ENCODE results near the gene SUSD2. TPM values are rescaled to one million over a fixed set of nuclear protein-coding genes. Genes with fewer than 3 reads are reported as not detected.

SUSD2 gene
- total and polyA plus RNA-seq, 4 donors = 0.14 to 2.5 (median 0.52) TPM

DNA sequence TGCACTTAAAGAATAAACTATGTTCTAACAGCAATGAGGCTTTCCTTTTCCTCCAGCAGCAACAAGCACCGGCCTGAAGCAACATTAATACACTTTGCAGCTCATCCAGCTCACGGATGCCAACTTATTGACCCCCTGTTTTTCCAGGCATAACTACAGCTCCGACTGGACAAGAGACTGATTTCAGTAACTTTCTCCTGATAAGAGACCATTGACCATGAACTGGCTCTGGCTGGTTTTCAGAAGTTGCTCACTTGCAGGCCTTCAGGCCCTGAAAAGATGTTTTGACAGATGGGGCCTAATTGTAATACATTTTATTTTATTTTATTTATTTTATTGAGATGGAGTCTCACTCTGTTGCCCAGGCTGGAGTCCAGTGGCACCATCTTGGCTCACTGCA, 36.1 kb downstream of the SUSD2 start:
- Histone ChIP-seq H3K9ac (ENCODE audit: low read depth in 1 of 2, low read length in 2 of 2) (no peak overlapping the region), H3K36me3 (ENCODE audit: control insufficient read depth in 4 of 4, insufficient read depth in 3 of 4, low read depth in 1 of 4, low read length in 3 of 4) (no peaks in the 10 kb centered on the region), H3K27ac (ENCODE audit: low read depth in 1 of 2, low read length in 2 of 2) (no peak overlapping the region), H3K9me3 (ENCODE audit: control insufficient read depth in 4 of 4, low read length in 3 of 4) (no peaks in the 10 kb centered on the region), H3K4me3 (ENCODE audit: low read depth in 1 of 3, low read length in 3 of 3) (no peak overlapping the region), H3K4me1 (ENCODE audit: control insufficient read depth in 4 of 4, insufficient read depth in 4 of 4, low read length in 3 of 4) (no peaks in the 10 kb centered on the region), H3K27me3 (ENCODE audit: control insufficient read depth in 4 of 4, insufficient read depth in 4 of 4, low read length in 3 of 4) (no peaks in the 10 kb centered on the region)
- no peak for DNase-seq (ENCODE audit: low spot score)
- TF ChIP-seq NR2F2 (IDR thresholded peaks at IDR 0.05) (no peak), FOXA2 (IDR thresholded peaks at IDR 0.05) (no peak), HNF4G (IDR thresholded peaks at IDR 0.05) (no peak), FOXA1 (IDR thresholded peaks at IDR 0.05) (no peak), RXRA (IDR thresholded peaks at IDR 0.05) (no peak), JUND (IDR thresholded peaks at IDR 0.05) (no peak), SP1 (IDR thresholded peaks at IDR 0.05) (no peak), TAF1 (conservative IDR thresholded peaks at IDR 0.05) (no peak), YY1 (IDR thresholded peaks at IDR 0.05) (no peak), EGR1 (IDR thresholded peaks at IDR 0.05; ENCODE audit: low read depth in 2 of 2) (no peak), GABPA (IDR thresholded peaks at IDR 0.05 in 1 of 2, conservative IDR thresholded peaks at IDR 0.05 in 1 of 2) (no peak), HNF4A (conservative IDR thresholded peaks at IDR 0.05) (no peak), RAD21 (IDR thresholded peaks at IDR 0.05) (no peak)
- TF ChIP-seq, protein P1, sequence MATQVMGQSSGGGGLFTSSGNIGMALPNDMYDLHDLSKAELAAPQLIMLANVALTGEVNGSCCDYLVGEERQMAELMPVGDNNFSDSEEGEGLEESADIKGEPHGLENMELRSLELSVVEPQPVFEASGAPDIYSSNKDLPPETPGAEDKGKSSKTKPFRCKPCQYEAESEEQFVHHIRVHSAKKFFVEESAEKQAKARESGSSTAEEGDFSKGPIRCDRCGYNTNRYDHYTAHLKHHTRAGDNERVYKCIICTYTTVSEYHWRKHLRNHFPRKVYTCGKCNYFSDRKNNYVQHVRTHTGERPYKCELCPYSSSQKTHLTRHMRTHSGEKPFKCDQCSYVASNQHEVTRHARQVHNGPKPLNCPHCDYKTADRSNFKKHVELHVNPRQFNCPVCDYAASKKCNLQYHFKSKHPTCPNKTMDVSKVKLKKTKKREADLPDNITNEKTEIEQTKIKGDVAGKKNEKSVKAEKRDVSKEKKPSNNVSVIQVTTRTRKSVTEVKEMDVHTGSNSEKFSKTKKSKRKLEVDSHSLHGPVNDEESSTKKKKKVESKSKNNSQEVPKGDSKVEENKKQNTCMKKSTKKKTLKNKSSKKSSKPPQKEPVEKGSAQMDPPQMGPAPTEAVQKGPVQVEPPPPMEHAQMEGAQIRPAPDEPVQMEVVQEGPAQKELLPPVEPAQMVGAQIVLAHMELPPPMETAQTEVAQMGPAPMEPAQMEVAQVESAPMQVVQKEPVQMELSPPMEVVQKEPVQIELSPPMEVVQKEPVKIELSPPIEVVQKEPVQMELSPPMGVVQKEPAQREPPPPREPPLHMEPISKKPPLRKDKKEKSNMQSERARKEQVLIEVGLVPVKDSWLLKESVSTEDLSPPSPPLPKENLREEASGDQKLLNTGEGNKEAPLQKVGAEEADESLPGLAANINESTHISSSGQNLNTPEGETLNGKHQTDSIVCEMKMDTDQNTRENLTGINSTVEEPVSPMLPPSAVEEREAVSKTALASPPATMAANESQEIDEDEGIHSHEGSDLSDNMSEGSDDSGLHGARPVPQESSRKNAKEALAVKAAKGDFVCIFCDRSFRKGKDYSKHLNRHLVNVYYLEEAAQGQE (IDR thresholded peaks at IDR 0.05) = no peak
- TF ChIP-seq, protein P2, sequence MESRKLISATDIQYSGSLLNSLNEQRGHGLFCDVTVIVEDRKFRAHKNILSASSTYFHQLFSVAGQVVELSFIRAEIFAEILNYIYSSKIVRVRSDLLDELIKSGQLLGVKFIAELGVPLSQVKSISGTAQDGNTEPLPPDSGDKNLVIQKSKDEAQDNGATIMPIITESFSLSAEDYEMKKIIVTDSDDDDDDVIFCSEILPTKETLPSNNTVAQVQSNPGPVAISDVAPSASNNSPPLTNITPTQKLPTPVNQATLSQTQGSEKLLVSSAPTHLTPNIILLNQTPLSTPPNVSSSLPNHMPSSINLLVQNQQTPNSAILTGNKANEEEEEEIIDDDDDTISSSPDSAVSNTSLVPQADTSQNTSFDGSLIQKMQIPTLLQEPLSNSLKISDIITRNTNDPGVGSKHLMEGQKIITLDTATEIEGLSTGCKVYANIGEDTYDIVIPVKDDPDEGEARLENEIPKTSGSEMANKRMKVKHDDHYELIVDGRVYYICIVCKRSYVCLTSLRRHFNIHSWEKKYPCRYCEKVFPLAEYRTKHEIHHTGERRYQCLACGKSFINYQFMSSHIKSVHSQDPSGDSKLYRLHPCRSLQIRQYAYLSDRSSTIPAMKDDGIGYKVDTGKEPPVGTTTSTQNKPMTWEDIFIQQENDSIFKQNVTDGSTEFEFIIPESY (IDR thresholded peaks at IDR 0.05) = no peak
- TF ChIP-seq, protein P3, sequence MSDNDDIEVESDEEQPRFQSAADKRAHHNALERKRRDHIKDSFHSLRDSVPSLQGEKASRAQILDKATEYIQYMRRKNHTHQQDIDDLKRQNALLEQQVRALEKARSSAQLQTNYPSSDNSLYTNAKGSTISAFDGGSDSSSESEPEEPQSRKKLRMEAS (IDR thresholded peaks at IDR 0.05) = no peak
- TF ChIP-seq, protein P4, sequence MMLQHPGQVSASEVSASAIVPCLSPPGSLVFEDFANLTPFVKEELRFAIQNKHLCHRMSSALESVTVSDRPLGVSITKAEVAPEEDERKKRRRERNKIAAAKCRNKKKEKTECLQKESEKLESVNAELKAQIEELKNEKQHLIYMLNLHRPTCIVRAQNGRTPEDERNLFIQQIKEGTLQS (IDR thresholded peaks at IDR 0.05) = no peak
- TF ChIP-seq, protein P5, sequence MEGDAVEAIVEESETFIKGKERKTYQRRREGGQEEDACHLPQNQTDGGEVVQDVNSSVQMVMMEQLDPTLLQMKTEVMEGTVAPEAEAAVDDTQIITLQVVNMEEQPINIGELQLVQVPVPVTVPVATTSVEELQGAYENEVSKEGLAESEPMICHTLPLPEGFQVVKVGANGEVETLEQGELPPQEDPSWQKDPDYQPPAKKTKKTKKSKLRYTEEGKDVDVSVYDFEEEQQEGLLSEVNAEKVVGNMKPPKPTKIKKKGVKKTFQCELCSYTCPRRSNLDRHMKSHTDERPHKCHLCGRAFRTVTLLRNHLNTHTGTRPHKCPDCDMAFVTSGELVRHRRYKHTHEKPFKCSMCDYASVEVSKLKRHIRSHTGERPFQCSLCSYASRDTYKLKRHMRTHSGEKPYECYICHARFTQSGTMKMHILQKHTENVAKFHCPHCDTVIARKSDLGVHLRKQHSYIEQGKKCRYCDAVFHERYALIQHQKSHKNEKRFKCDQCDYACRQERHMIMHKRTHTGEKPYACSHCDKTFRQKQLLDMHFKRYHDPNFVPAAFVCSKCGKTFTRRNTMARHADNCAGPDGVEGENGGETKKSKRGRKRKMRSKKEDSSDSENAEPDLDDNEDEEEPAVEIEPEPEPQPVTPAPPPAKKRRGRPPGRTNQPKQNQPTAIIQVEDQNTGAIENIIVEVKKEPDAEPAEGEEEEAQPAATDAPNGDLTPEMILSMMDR (IDR thresholded peaks at IDR 0.05; ENCODE audit: low read depth, low read length, missing input control) = no peak
- 78% methylated on average over 3 of the region's 3 CpGs for WGBS
